Keratinocyte (primary cell): ENCODE measurements around the gene SEZ6.

ENCODE experiments used
- CTCF ChIP-seq, 3 experiments: IDR thresholded peaks in 1 of 3; conservative IDR thresholded peaks in 1 of 3; optimal IDR thresholded peaks in 1 of 3; 2 replicates in 2 of 3; 3 replicates in 1 of 3; pipeline versions ENCODE3 to v1.5.1; 2011; ENCODE audit warnings: low read length in 3 of 3, mild to moderate bottlenecking in 3 of 3, moderate library complexity in 2 of 3, control low read depth in 1 of 3, inconsistent platforms in 1 of 3; ENCODE audit not compliant: insufficient read depth in 2 of 3; ENCODE audit errors: extremely low read depth in 1 of 3
- EZH2 ChIP-seq: IDR thresholded peaks from one replicate; pipeline ENCODE4 v1.6.1; 2012; ENCODE audit warnings: inconsistent platforms, mild to moderate bottlenecking, low read length, moderate library complexity

- no peak for TF ChIP-seq CTCF (optimal IDR thresholded peaks at IDR 0.05 in 1 of 3, IDR thresholded peaks at IDR 0.05 in 1 of 3, conservative IDR thresholded peaks at IDR 0.05 in 1 of 3; ENCODE audit: extremely low read depth in 1 of 3, insufficient read depth in 2 of 3, low read length in 3 of 3)
- no peak for TF ChIP-seq EZH2
Observed at GRCh38 chr17:29012535-29012934, 6.7 kb upstream of the SEZ6 start.
